Measurements from ENCODE around the gene MFRP.

The MFRP gene

DNA sequence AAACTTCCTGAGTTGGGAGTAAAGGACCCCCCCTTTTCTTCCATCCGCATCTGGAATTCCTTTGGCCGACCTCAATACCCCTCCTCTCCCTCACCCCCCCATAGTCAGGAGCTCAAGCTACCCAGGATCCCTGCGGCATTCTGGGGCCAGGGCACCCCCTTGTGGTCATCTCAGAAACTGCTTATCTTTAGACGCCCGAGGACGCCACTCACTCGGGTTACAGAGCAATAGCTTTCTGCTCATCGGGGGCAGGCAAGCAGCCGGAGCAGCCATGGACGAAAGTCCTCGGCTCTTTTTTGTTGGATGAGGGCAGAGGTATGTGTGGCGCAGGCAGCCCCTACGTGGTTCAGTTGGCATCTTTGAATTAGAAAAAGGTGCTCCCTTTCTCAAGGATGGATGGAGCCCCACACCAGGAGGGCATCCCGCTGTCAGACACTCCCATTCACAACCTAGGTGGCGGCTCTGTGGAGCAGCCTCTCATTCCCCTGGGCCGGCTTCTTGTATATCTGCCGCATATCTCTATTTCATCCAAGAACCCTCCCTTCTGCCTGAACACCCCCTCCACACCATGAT, 8.1 kb downstream of the MFRP start:
- DNase-seq (ENCODE audit: low read depth): no peak

- DNase-seq (ENCODE audit: low read depth): peak; percentile 90
Observed at GRCh38 chr11:119337581-119338317, 8.8 kb downstream of the MFRP start.

DNA sequence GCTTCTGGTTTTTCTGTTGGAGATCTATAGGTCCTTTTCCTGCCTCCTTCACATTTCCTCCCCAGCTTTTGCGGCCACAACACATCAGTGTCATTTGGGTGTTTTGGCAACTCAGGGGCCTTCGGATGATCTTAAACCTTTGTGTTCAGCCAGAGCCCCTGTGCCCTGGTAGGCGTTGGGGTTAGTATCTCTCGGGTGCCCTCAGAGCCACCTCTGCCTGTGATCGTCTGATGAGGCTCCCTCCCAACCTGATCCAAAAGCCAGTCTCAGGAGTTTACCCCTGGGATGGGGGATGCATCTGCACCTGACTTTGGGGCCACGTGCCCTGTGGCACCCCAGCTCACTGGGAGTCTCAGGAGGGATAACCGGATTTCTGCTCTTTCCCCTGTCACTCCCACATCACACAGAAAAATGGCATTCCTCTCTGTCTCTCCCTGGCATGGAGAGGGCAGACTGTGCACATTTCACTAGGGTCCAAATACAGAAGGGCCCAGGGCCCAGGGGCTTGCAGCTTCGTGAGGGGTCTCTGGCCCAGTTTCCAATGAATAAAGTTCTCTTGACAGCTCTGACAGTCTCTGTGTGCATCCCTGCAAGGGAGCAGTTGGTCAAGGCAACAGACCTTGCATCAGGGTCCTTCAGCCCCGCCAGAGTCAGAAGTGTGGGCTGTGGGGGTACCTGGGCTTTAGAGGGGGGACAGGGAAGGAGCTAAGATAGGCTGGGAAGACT, 9.6 kb downstream of the MFRP start:
- no peak for DNase-seq (ENCODE audit: low read depth)

DNA sequence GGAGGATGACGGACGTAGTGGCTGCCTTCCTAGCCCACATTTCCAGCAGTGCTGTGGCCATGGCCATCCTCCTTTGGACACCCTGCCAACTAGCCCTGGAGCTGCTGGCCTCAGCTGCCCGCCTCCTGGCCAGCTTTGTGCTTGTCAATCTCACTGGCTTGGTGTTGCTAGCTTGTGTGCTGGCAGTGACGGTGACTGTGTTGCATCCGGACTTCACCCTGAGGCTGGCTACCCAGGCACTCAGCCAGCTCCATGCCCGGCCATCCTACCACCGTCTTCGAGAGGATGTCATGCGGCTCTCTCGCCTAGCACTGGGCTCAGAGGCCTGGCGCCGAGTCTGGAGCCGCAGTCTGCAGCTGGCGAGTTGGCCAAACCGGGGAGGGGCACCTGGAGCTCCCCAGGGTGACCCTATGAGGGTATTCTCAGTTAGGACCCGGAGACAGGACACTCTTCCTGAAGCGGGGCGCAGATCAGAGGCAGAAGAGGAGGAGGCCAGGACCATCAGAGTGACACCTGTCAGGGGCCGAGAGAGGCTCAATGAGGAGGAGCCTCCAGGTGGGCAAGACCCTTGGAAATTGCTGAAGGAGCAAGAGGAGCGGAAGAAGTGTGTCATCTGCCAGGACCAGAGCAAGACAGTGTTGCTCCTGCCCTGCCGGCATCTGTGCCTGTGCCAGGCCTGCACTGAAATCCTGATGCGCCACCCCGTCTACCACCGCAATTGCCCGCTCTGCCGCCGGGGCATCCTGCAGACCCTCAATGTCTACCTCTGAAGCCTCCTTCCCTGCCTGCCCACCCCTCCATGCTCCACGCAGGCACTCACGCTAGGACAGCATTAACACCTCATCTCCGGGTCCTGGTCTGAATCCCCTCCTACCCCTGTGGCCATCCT, 10.6 kb downstream of the MFRP start:
- DNase-seq (ENCODE audit: low read depth): no peak

GRCh38 chr11:119335091-119335654, 11.3 kb downstream of the MFRP start:
- DNase-seq (ENCODE audit: low read depth): no peak

GRCh38 chr11:119334174-119334930, 12.2 kb downstream of the MFRP start, which contains the start of gene RNF26:
RNF26 (plus strand) TSS chr11:119334527; CDS start chr11:119335123, 596 bp downstream.
- peak; percentile 97 for DNase-seq (ENCODE audit: low read depth)

DNA sequence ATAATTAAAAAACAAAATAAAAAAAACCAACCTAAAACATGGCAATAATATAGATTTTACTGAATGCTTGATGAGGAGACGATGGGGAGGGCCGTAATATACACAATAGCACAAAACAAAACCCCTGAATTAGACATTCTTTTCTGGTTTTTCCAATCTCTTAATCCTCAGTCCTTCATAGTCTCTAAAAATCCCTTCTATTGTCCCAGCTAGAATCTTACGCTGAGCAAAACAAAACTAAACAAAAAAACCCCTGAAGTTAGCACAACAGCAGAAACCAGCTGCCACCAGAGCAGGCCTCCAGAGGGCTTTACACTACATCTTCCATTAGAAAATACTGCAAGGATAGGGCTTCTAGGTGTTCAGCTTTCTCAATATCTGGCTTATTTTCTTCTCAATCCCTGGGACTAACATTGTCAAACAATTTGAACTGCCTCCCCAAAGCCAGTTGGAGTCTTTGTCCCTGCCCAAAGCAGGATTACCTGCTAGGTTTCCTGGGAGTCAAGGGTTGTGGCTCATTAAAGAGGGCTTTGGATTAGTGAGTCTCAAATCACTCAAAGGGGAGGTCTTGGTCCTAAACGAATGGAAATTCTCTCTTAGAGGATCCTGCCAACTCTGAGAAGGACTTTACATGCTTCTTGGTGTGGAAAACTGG, 14.3 kb downstream of the MFRP start:
- DNase-seq (ENCODE audit: low read depth): no peak

- no peak for DNase-seq (ENCODE audit: low read depth)
Observed at GRCh38 chr11:119330237-119330636, 16.3 kb downstream of the MFRP start.

GRCh38 chr11:119329320-119329719, 17.2 kb downstream of the MFRP start:
- no peak for DNase-seq (ENCODE audit: low read depth)

DNA sequence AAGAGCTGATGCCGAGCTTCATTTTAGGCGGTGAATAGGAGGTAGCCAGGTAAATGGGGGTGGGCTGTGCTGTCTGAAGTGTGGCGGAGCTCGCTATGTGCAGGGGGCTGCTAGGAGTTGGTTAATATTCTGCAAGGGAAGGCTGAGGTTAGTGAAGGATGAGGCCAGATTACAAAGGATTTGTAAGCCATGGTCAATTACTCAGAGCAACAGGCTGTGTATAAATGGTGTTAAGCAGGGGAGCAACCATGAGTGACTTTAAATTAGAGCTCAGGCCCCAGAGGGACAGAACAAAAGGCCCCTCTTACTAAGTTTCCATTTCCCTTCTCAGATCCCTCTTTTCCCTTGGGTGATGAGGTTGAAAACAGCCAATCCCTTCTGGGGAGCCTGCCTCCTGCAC, 22.3 kb downstream of the MFRP start:
- no peak for DNase-seq (ENCODE audit: low read depth)

DNA sequence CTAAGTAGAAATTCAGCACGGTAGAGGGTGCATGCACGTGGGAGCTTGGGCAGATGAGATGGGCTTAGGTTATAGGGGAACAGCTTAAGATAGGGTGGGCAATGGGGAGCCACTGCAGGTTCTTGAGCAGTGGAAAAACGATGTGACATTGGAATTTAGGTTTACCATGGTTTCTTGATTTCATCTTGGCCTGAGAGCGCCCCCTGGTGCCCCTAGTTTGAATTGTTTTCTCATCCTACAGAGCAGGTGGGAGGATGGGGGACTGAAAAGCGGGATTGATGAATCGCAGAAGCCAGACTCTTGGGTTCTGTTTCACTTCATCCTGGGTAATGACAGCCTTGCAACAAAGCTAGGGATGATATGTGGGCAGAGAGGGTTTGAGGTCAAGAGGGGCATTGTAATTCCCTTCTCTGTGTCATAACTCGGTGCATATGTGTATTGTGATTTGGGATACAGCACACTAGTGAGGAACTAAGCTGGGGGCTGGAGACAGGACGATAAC, 22.9 kb downstream of the MFRP start:
- peak; percentile 93 for DNase-seq (ENCODE audit: low read depth)

DNA sequence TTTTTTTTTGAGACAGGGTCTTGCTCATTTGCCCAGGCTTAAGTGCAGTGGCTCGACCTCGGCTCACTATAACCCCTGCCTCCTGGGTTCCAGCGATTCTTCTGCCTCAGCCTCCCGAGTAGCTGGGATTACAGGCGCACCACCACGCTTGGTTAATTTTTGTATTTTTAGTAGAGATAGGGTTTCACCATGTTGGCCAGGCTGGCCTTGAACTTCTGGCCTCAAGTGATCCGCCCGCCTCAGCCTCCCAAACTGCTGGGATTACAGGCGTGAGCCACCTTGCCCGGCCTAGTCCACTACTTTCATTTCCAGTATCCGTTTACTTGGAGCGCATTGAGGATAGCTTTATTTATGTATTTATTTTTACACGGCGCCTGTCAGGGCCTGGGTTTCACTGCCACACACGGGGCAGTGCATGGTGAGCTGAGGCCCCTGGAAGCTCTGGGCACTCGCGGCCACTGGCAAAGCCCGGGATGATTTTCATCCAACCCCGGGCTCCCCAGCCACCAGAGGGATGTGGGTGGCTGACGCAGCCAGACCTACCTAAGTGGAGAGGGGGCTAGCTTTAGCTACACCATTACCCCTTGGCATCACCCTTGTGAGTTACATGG, 23.5 kb downstream of the MFRP start:
- no peak for DNase-seq (ENCODE audit: low read depth)

DNA sequence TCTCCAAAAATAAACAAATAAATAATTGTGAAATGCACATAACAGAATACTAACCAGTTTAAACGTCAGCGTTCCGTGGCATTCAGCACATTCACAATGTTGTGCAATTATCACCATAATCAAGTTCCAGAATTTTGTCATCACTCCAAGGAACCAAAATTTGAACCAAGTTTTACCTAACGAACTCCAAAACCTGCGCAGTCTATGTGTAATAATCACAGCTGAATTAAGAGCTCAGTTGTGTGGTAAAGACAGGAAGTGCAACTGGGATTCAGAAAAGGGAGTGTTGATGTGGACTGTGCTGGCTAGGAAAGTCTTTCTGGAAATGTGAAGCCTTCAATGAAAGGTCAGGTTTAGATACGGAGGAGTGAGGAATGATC, 24.2 kb downstream of the MFRP start:
- no peak for DNase-seq (ENCODE audit: low read depth)

DNA sequence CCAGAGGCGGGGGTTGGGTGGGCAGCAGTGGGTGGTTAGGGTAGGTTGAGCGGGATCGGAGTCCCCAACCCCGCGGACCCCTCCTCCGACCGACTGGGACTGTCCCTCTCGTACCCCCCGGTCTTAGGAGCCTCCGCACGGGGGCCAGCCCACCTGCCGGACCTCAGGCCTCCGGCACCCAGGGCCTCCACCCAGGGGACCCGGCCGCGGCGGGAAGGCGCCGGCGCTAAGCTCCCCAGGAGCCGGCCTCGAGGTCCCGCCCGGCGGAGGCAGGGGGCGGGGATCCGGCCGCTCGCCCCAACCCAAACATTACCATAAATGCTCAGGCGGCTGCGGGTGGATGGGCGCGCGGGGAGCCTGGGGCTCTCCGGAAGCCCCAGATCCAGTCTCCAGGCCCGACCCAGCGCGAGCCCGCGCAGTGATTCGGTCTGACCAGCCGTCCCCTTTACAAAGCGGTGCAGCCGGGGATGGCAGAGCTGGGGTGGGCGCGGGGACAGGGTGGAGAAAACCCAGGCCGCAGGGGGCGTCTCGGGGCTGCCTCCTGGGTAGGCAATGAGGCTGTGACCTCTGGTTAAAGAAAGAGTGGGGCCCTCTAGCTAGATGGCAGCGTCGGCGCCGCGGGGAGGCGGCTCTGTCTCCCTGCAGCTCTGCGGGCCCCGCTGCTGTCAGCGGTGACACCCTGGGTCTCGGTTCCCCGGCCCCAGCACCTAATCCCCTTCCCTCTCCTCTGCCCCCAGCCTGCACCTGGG, 25.6 kb downstream of the MFRP start:
- peak; percentile 71 for DNase-seq (ENCODE audit: low read depth)

GRCh38 chr11:119320240-119320775, 26.2 kb downstream of the MFRP start:
- no peak for DNase-seq (ENCODE audit: low read depth)

GRCh38 chr11:119319700-119320239, 26.7 kb downstream of the MFRP start:
- DNase-seq (ENCODE audit: low read depth): no peak

DNA sequence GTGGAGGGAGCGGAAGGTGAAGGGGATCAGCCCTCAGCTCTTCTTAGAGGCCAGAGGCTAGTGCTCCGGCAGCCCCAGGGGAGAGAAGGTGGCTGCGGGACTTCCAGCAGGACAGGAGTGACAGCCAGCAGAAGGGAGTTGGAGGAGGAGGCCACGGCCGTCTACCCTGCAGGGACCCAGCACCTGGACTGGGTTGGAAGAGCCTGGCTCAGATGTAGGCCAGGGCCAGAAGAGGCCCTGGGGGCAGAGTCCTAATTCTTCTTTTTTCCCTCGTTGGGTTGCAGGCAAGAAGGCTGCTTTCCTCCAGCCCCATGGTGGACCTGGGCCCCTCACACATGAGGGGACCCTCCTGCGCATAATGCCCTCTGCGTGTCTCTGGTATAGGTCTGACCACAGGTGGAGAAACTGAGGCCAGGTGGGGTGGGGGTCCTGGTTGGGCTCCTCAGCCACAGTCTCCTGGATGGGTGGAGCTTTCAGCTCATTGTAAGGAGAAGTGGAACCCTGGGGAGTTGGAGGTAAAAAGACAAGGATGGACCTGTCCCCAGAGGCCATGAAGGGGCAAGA, 27.3 kb downstream of the MFRP start:
- DNase-seq (ENCODE audit: low read depth): no peak
